Kasumi-1 (cell line): Measurements from ENCODE around the gene CXCL12.

Experiments
- DNase-seq, 2 experiments: peaks; one replicate each; lab custom pipeline; 2025; lab: John Stamatoyannopoulos, UW

Gene CXCL12

DNA sequence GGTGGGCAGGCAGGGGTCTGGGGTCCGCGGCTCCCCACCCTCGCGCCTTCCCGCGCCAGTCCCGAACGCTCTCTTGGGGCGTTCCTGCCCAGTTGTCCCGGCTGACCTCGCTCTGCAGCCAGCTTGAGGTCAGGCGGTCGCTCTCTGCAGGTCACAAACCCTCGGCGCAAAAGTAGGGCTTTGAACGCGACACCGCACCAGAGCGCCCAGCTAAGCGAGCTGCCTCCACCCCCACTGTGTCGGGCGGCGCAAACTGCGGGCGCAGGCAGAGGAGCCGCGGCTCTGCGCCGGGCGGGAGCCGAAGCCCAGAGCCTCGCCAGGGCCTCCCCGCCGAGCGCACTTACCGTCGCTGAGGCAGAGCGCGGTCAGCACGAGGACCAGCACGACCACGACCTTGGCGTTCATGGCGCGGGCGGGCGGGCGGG, 284 bp downstream of the CXCL12 start:
- DNase-seq: no peak

DNA sequence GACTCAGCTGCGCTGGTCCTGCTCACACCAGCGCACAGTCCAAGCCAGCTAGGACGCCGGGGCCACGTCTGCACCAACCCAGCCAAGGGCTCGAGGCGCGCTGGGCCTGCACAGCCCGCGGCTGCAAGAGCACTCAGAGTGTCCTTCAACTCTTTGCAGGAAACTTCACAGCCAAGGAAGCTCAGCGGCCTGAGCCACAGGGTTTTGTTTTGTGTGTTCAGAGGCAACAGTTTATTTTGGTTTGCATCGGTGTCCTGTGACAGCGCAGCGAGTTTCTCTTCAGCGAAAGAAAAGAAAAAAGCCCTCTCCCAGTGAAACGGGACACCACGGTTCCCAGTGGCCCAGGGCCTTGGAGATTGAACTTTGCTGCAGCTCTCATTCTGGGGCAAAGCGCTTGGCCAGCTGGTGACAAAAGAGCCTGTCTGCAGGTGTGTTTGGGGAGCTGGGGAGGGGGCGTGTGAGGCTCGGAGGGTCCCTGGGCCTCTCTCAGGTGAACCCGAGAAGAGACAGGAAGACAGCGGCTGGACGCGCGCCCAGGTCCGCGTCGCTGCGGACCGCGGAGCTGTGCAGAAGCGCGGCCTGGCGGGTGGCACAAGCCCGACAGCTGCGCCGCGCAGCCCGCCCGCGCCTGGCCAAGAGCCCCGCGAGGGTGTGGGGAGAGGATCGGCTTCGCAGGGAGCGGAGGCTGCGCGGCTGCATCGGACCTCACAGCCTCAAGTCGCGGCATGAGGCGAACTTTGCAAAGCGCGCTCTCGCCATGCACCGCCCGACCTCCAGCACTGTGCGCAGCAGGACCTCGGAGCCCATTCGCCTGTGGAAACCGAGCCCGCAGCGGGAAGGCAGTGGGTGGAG, 922 bp downstream of the CXCL12 start:
- DNase-seq: no peak

DNA sequence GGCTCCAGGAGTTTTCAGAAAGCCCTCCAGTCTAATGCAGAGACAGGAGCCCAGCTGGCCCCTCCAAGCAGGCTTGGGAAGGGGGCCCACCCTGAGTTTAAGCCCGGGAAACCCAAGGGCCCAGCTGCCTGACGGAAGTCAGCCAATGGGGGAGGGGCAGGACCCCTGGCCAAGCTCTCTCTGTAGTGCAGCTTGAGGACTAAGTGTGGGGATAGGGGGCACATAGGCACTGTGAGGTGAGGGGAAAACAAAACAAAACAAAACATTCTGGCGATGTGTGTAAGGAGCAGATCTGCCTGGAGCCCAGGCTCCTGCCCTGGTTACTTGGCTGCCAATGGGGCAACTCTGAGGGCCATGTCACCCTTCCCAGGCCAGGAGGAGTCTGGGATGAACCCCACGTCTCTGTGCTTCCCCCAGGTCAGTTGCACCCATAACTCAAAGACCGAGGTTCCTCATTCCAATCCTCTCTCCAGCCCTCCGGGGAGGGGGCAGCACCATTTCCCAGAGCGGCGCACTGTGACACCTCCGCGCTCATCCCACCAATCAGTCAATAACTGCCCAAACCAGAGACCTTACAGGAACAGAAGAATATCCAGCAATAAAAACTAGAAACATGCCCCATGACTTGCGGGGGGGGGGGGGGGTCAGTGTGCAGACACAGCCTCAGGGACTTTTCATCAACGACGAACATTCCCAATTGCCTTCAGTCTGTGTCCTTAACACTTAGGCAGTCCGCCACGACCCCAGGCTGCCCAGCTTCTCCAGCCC, 1.7 kb downstream of the CXCL12 start:
- DNase-seq: no peak

DNA sequence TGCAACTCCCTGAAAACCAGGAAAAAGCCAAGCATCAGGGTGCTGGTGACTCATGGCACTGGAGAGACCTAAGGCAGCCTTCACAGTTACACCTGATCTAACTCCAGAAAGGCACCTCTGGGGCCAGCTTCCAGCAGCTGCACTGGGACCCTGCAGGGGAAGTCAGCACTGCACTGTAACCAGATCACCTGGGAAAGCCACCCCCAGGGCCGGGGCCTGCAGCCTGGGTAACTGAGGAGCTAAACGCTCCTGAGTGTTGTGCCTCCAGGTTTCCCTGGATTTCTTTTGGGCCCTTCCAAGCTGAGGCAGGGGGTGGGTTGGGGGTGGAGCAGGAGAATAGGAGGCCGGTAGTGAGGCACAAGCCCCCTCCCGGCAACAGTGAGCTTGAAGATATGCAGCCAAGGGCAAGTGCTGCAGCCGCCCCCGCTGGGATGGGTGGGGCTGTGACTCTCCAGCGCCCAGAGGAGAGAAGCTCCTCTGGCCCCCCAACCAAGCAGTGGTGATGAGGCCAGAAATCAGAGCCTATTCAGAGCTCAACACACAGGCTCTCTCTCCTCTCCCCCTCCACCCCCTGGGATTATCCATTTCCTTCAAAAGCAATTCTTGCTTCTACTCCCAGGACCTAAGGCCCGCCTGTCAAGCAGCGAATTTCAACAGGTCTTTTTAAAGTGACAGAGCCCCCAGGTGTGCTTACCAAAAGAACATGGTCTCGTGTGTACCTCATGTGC, 2.6 kb downstream of the CXCL12 start:
- DNase-seq: no peak

DNA sequence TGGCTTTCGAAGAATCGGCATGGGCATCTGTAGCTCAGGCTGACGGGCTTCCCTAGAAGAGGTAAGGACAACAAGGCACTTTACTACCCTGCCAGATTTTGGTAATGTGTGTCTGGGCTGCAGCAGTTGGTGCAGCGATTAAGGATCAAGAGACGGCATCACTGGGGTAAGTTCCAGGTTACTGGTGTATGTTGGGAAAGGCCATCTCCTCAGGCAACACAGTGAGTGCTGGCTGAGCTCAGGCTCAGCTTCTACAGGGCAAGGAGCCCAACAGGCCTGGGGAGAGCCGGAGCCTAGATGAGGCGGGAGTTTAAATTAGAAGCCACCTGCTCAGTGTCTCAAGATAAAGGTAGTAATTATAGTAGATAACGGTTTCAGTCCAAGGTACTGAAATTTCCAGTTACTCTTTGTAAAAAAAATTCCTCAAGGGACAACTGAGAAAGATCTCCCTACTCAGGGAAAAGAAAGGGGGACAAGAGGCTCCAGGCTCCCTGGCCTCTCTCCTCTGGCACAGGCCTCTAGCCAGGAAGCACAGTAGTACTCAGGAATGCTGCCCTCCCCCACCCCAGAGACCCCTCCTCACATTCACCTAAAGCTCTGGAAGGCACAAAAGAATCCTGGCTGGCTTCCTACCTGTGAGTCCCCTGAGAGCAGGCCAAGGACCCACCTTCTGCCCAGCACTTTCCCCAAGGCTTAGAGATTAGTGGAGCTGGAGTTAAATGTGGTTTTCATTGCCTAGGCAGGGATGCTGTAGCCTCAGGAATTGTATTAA, 3.9 kb downstream of the CXCL12 start:
- DNase-seq: no peak

DNA sequence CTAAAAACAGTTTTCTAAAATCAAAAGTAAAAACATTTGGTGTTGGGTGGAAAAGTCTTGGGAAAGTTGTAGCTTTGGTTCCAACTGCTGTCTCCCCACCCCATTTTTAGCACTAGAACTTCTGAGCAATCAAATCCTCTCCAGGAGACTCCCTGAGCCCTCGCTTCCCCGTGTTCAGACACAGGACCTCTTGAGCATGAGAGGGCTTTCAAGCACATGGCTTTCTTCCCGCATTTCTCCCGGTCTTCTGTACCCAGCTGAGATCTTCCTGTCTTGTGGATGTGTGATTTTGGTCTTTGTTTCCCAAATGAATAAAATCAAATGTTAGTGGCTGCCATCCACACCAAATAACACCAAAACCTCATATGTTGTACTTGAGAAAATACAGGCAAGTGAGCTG, 5.0 kb downstream of the CXCL12 start:
- no peak for DNase-seq

DNA sequence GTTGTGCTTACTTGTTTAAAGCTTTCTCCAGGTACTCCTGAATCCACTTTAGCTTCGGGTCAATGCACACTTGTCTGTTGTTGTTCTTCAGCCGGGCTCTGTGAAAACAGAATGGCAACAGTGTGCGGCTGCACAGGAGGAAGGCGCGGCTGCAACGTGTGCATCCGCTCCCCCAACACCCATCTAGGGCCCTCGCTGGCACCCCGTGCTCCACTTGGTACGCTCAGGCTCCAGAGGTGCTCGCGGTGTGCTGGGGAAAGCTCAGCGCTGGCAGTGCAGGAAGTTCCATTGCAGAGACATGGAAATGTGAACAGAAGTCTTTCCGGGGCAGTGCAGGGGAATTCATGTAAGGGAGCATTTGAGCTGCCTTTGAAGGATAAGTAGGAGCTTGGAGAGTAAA, 6.3 kb downstream of the CXCL12 start:
- DNase-seq: no peak

DNA sequence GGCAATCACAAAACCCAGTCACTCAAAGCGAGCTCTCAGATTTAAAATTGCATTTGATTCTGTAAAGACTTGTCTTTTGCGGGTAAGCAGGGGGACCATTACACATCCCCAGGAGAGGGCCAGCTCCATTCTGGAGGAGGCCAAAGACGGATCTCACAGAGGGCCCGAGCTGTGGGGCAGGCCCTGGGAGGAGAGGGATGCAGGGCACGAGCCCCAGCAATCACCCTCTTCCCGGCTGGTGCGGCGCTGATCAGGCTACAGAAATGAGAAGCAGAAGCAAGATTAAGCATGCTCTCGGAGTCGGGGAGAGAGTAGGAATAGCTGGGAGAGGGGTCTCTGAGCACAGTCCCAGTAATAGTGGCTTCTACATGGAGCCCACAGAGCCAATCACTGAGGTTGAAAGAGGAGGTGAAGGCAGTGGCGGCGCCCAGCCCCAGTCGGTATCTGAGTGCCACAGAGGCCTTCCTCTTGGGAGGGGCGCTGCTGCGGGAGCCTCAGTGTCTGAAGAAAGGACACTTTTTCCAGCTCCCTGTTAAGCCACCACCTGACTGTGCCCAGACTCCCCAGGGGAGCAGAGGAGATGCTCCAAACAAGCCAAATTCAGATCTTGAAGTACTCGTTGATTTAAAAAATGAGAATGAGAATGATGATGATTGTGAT, 7.1 kb downstream of the CXCL12 start:
- no peak for DNase-seq

DNA sequence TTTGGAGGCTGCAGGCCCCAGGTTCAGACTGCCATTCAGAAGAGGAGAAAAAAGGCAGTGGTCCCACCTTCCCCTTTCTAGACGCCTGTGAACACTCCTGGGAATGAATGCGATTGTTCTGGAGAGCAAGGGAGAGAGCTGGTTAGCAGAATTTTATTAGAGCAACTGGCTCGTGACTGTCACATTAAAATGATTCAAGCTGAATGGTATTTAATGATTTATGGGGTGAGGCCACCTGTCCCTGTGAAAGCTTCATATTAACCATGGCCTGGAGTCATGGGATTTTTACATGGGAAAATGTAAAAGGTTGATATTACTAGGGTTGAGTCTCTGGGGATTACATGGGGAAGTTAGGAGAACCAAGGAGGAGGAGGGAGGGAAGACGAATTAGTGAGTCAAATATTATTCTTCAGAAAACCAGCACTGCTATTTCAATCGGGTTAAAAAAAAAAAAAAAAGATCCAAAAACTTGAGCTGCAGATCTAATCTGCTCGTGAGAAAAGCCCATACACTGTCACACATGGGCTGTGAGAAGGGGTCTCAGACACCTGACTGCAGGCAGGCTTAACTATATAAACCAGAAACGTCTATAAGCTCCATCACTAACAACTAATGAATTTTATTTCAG, 8.3 kb downstream of the CXCL12 start:
- DNase-seq: no peak

DNA sequence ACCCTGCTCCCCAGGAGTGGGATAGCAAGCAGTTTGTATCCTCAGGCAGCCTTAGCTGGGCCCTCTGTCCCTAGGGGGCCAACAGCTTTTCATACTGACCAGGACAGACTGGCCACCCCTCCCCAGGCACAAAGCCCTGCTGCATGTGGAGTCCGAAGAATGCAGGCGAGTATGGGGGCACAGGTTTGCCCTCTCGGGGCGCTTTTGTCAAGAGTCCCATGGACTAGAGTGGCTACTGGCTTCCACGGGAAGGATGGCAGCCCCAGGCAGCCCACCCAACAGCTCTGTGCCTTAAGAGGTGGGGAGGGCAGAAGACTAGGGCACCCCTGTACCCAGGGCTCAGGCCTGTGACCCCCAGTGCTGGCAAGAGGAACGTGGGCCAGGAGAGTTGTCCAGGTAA, 10.7 kb downstream of the CXCL12 start:
- DNase-seq: no peak

DNA sequence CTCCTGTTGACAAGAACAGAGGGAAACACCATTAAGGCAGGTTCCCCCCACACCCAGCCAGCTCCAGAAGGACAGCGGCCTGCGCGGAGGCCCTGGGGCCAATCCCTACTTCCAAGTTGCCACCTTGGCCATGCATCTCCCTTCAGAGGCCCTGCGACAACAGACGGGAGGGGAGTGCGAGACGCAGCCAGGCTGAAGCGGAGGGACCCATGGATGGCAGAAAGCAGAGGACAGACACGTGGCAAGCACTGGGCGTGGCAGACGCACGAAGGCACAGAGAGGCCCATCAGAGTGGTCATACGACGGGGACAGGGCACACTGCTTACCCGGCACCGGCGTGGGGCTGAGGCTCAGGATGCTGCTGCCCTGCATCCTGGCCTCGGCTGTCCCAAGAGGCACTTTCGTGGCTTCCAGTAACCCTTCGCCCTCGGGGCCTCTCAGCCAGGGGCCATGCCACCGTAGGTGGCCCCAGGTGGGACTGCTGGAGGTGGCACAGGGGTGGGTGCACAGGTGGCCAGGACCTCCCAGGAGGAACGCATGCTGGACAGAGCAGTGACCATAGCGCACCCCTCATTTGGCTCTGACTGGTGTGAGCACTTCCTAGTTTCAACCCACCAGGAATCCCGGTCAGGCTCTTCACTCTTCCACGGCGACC, 11.4 kb downstream of the CXCL12 start:
- no peak for DNase-seq

DNA sequence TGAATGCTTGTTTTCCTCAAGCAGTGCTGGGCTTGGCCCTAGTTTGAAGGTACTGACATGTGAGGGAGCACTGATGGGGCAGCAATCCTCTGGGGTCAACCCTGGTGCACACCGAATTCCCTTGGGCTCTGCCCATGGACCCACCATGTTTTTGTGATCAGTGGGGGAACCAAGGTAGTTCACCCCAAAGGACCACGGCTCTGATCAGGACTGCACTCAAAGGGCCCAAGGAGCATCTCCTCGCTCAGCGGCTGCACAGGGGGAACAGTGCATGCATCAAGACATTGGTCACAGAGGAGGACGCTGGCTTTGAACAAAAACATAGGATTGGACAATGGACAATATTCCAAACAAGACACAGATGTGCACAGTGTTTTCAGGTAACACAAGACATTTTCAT, 12.7 kb downstream of the CXCL12 start:
- DNase-seq: no peak

DNA sequence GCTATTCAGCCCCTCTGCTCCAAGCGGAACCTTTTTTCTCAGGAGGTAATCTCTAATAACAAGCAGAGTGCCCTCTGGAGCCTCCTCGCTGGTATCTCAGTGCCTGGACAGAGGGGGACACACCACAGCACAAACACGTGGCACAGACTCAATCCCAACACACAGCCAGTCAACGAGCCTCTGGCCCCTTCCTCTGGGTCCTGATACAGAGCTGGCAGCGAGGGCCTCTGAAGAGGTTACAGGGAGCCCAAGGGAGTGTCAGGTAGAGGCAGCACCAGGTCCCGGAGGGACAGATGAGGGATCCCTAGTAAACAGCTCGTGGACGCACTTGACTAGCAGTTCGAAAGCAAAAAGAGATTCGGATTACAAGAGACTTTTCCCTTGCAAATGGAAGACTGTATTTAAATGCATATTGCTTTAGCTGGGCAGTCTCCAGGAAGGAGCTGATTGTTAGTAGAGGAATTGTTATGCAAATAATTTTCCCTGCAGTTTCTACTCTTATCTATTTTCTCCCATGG, 14.1 kb downstream of the CXCL12 start:
- DNase-seq: no peak

DNA sequence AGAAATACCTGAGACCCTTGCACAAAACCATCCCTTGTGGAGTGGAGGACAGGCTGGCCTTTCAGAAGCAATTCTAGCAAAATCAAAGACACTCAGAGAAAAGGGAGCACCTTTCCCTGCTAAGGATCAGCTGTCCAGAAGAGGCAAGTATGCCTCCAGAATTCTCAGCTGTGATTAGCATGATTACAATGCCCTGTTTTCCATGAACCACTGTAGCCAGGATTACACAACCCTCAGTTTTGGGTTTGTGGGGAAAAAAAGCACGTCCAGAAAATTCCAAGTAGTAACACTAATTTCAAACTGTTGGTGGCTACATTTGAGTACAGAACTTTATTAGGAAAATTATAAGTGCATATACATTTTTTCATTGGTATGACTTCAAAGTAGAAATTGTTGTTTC, 15.0 kb downstream of the CXCL12 start:
- DNase-seq: no peak

DNA sequence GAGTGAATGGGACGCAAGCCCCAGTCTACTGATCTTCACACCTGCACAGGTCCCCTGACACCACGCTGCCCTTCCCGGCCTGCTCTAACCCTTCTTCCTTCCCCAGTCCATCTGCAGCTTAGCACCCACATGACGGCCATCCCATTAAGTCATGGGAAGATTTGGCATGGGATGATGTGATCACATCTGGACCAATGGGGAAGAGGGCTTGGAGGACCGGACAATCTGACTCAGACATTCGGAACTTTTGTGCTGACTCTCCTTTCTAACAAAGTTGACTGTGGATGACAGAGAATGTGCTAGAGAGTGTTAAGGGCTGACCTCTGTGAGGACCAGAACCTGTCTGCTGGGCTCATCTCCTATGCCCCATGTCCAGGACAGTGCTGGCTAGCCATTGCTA, 15.6 kb downstream of the CXCL12 start:
- DNase-seq: no peak

DNA sequence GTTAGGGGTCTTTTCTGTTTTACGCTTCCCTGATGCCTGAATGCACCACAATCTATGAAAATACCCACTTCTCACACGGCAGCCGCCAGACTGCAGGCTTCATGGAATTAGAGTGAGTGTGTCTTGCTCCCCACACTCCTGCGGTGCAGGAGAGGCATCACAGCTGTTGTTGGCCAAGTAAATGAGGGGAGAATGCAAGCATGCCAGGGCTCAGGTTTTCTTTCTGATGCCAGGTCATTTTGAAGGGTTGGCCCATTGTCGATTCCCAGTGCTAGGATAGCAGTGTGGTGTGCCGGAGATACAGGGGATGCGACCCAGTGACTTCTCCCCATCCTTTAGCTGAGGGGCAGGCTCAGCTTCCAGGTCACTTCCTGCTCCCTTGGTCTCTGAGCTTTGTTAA, 16.3 kb downstream of the CXCL12 start:
- DNase-seq: no peak

DNA sequence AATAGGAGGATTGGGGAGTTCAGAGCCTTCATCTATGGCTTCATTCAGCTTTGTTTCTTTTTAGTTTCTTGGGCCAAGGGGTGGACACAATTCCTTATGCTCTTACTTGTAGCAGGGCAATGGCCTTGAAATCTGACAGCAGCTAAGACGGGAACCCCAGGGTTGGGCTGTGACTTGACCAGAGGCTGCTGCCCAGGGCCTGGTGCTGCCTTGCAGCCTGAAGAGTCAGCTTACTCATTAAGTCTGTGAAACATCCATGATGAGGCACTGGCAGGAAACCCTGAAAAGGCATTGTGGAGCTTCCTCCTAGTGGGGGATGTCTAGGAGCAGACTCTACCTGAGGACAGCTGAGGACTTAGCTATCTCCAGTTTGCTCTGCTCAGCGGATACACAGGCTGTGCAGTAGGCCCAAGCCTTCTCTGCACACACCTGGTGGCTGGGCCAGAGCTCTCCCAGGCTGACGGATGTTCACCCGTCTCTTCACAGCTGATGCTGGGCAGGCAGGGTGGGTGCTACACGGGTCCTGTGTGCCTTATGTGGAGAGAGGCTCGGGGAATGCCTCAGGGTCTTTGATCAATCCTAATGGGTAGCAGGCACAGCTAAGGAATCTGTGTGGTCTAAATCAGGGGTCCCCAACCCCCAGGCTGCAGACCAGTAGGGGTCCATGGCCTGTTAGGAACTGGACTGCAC, 17.8 kb downstream of the CXCL12 start:
- DNase-seq: no peak

DNA sequence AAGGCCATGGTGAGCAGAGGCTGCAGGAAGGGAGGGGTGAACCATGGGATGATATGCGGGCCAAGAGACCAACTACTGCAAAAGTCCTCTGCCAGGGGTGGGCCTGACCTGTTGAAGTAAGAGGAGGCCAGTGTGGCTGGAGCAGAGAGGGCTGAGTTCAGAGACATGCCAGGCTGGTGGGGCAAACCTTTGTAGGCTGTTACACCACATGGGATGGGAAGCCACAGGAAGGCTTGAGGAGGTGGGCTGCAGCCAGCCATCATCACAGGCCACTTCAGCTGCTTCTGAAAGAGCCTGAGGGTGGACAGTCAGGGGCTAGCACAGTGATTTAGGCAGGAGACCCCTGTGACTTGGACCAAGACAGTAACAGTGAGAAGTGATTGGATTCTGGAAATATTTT, 20.3 kb downstream of the CXCL12 start:
- no peak for DNase-seq

DNA sequence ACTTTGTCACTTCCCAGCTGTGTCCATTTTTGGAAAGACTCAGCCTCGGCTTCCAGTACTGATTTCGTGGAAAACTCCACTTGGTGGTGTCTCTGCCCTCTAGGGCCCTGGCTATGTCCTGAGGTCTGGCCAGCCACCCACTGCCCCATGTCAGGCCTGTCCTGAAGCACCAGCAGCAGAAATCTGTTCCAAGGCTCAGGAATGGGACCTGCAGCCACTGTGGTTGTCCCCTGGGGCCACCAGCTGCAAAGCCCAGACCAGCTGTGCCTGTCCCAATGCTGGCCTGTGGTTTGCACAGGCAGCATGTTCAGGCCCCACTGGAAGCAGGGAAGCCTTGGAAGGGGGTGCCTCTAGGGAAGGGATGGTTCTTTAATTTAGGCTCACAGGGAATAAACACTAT, 21.2 kb downstream of the CXCL12 start:
- no peak for DNase-seq
